GM21360 (cell line): ENCODE results near the gene LRRC73.
"Not testable (repeated sequence)": the region's sequence is repeated elsewhere in the genome, so short reads cannot be mapped to it uniquely, and the experiment has no call there.

Experiments
- ATAC-seq: cut with Tn5 transposase; IDR thresholded peaks from one replicate; pipeline ENCODE4 v1.9.1; 2021; ENCODE audit warnings: mild to moderate bottlenecking, moderate library complexity; ENCODE audit not compliant: unreplicated experiment

The LRRC73 gene

GRCh38 chr6:43511824-43512415 is 1.8 kb upstream of the LRRC73 start:
- no peak for ATAC-seq

DNA sequence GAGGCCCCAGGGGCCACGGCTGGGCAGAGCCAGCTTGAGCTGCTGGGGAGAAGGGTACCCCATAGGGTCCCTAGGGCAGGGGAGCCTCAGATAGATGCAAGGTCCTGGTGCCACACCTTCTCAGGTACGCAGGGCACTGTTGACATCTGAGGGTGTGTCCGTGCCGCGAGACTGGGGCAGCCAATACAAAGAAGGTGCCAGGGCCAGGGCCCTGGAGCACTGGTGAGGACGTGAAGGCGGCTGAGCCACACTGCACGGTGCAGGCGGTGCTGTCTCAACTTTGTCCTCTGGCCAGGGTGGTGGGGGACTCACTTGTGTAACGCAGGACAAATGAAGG is 649 bp upstream of the LRRC73 start:
- no peak for ATAC-seq

DNA sequence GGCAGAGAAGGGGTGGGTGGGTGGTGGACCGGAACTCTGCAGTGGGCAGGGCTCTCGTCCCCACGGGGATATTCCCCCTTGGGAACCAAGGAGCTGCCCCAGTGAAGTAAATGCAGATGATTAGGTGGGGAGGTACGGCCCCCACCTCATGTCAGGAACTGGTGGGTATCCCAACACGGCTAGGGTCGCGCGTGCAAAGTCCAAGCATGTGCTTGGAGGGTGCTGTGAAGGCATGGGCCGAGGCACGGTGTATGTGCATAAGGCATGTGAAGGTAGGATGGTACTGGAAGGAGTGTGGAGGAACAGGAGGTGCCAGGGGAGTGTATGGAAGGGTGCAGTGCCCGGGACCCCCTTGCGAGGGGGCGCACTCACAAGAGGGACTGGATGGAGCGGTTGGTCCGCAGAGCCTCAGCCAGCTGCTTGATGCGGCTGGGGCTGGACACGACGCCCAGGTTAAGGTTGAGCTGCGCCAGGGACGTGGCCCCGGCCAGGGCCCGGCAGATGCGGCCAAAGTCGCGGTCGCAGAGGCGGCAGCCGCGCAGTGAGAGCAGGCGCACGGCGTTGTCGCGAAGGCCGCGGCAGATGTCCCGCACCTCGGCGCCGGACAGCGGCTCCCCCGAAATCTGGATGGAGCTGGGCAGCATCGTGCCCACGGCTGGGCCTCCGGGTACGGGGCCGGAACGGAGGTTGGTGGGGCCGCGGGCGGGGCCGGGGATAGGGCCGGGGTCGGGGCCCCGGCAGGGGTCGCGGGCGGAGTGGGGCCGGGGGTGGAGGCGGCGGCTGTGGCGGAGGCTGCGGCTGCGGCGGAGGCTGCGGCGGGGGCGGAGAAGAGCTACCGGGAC is 783 bp downstream of the LRRC73 start:
- ATAC-seq, result no peak

GRCh38 chr6:43508481-43509141 is 1.5 kb downstream of the LRRC73 start:
- no peak for ATAC-seq

DNA sequence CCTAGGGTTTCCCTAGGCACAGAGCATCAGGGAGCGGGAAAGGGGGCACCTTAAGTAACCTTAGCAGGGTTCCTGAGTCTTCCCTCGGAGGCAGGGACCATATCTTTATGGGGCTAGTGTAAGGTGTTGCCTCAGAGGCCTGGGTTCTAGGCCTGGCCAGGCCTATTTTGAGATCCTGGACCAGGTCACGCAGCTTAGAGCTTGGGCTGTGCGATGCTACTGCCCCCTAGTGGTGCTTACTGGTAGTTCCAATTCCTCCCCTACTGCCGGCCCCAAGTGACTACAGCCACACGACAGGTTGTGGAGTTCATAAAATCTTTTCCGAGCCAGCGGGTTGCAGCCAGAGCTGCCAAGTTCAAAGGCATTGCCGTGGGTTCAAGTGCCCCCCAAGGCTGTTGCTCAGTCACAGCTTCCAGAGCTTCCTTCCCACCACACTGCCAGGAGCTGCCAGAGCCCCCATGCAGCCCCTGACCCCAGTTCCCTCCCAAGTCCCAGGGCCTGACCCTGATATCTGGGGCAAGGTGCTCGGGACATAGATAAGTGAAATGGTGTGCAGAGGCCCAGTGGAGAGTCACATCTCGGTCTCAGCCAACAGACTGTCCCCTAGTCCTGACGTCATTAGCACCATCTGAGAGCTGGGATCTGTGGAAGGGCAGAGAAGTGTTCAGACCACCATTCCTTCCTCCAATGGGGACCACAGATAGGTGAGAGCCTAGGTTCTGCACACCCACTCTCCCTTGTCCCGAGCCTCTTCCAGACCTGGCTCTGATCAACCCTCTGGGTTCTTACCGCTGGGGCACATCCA is 3.3 kb downstream of the LRRC73 start:
- no peak for ATAC-seq

DNA sequence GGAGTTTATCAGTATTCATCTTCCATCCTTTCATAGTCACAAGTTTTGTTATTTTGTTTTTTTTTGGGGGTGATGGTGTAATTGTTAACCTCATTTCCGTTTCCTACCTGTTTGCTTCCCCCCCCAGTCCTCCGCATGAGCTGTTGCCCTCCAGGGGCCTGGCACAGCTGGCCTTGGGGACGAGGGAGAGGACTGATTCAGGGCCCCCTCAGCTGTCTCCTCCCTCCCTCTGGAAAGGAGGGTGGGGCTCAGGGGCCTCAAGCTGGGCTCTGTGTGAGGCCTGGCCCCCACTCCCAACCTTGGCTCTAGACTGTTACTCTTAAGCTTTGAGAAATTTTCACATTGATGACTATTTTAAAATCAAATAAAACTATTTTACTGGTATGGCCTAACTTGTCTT is 4.0 kb downstream of the LRRC73 start:
- no peak for ATAC-seq

- ATAC-seq, result no peak
Measured at GRCh38 chr6:43505718-43506117, 4.4 kb downstream of the LRRC73 start.

DNA sequence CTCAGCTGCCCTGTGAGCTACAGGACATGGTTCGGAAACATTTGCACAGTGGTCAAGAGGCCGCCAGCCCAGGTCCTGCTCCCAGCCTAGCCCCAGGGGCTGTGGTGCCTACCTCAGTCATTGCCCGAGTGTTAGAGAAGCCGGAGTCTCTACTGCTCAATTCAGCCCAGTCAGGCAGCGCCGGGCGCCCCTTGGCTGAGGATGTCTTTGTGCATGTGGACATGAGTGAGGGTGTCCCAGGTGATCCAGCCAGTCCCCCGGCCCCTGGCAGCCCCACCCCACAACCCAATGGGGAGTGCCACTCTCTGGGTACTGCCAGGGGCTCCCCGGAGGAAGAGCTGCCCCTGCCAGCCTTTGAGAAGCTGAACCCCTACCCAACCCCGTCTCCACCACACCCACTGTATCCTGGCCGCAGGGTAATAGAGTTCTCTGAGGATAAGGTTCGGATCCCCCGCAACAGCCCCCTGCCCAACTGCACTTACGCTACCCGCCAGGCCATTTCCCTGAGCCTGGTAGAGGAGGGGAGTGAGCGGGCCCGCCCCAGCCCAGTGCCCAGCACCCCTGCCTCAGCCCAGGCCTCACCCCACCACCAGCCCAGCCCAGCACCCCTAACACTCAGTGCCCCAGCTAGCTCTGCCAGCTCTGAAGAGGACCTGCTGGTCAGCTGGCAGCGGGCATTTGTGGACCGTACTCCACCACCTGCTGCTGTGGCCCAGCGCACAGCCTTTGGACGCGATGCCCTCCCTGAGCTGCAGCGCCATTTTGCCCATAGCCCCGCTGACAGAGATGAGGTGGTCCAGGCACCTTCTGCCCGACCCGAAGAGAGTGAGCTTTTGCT is 5.2 kb downstream of the LRRC73 start:
- ATAC-seq, result no peak

DNA sequence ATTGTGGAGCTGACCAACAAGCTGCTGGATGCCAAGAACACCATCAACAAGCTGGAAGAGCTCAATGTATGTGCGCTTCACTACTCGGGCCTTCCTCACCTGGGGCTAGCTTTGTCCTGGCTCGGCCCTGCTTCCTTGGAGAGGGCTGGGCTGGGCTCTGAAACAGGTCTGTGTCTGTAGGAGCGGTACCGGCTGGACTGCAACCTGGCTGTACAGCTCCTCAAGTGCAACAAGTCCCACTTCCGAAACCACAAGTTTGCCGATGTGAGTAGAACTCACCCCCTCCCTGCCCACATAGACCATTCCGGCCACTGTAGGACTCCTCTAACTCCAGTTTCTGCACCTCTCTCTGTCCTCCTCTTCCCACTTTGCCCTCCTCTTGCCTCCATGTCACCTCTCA is 6.7 kb downstream of the LRRC73 start:
- no peak for ATAC-seq

DNA sequence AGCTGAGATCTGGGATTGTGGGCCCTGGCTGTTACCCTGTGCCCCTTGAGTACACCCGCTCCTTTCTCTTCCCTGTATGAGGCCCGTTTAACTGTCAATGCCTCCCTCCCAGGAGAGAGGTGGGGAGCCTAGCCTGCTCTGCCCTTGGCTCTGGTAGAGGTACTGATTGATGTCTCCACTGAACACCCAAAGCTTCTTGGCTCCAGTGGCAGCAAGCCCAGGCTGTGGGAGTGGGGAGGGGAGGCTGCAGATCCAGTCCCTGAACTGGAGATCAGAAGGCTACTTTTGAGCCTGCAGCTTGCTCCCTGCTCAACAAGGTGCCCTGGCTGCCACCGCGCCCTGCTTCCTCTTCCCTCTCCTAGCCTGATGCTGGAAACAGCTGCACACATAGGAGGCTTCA is 7.5 kb downstream of the LRRC73 start:
- no peak for ATAC-seq

GRCh38 chr6:43500921-43501320 is 9.2 kb downstream of the LRRC73 start:
- no peak for ATAC-seq

DNA sequence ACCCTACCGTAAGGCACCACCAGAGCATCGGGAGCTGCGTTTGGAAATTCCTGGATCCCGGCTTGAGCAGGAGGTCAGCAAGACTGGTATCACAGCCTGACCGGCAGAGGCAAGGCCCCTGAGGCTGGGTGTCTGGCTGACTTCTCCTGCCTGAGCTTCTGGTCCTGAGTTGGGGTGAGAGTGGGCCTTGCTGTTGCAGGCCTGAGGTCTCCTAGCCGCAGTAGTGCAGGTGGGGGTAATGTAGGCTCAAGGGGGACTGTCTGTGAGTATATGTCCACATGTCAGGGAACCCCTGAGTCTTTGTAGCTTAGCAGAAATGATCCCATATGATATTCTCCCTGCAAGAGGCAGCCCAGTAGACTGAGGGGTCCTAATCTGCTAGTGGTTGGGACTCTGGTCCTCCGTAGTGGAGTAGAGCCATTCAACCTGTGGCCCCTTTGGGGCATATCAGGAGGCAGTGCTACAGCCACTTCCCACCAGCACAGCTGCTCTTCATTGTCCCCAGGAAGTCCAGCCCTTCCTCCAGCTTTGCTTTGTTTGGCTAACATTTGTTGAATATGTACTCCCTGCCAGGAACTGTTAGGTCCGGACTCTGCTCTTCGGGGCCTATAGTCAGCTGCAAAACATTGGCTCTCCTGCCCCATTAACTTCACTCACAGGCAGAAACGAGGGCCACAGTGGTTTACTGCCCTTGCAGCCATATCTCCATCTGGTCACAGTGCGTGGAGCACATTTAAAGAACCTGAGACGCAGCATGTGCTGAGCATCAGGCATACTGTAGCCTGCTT is 10.9 kb downstream of the LRRC73 start:
- no peak for ATAC-seq

GRCh38 chr6:43498291-43498690 is 11.9 kb downstream of the LRRC73 start:
- not testable (repeated sequence) for ATAC-seq

DNA sequence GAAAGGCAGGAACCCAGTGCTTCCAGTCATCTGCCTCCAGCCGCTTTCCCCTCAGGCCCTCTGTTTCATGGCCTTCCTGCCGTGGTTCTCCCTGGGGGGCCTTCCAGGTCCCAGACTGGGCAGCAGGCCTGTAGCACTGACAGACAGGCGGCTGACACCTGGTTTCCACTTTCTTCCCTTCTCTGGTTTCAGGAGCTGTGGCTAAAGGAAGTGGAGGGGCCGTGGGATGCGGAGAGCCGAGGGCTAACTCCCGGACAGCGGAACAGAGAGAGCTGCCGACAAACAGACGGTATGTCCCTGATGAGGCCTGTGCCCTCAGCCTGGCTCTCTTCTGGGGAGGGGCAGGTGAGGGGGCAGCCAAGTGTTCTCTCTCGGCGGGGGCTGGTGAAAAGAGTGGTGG is 12.5 kb downstream of the LRRC73 start:
- no peak for ATAC-seq

- ATAC-seq, result no peak
Measured at GRCh38 chr6:43497129-43497396, 13.1 kb downstream of the LRRC73 start.

DNA sequence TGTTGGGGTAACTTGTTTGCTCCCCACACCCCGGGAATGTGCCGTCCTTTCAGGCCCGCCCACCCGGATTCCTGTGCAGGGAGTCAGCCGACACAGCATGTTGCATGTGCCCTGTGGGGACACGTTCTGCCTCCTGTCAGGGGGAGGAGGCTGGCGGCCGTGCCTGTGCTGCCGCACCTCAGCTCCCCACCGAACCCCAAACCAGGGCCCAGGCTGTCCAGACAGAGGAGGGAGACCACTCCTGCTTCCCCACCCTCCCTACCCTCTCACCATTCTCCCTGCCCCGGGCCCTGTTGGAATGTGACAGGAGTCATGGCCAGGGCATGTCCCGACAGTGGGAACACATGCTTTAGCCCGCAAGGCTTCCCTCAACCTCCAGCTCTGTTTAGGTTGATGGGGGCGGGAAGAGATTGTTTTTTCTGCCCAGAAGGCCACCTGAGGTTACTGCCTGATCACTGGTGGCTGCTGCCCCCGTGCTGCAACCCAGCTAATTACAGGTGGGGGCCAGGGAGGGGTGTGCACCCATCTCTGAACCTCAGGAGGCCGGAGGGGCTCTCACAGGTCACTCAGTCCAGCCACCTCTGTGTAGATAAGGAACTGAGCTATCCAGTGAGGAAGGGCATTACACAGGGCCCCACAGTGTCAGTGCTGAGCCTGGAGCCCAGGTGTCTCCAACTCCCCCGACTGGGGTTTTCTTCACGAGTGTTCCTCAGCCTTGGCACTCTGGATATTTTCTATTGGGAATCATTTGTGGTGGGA is 13.6 kb downstream of the LRRC73 start:
- ATAC-seq, result no peak

DNA sequence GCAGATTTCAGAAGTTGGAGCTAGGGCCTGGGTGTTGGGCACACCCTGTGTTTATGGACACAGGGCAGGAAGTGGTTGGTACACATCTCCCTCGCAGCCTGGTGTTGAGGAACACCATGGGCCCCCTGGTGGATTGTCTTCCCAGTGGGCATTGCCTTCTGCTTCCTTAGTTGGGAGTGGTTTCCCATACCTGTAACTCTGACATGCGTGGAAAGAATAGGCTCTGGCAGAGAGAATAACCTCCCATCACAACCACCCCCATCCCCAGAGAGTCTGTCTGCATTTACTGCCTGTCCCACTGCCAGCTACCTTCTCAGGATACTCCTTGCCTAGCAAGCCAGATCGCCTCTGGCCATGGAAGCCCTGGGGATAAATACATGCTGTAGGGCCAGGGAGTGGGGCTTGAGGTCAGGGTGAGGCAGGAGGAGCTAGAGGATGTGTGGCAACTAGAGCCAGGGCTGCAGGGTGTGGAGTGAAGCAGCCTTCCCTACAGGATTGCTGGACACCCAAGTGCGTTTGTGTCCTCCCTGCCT is 14.7 kb downstream of the LRRC73 start:
- no peak for ATAC-seq

GRCh38 chr6:43494766-43495165 is 15.4 kb downstream of the LRRC73 start:
- ATAC-seq, result no peak

GRCh38 chr6:43494321-43494720 is 15.8 kb downstream of the LRRC73 start:
- ATAC-seq, result no peak
